PC-9 (cell line): ENCODE results near the gene SPINT3. TPM values are rescaled to one million over a fixed set of nuclear protein-coding genes. Genes with fewer than 3 reads are reported as not detected.

Source experiments
- BruUV-seq: library from RNA; stranded (reverse); fragments of 400-500 nt; replicated peaks from 2 replicates; lab custom pipeline; 2021; lab: Mats Ljungman, UMichigan
- CTCF ChIA-PET: fragments of 300-600 bp; sonication (Branson Sonifier 250); formaldehyde crosslinking; loops from one replicate; lab custom pipeline; 2022; ENCODE audit warnings: antibody characterized with exemption; lab: Charles Lee
- POLR2A ChIA-PET: fragments of 300-600 bp; sonication (Branson Sonifier 250); formaldehyde crosslinking; loops from one replicate; lab custom pipeline; 2022; ENCODE audit warnings: antibody characterized with exemption; ENCODE audit not compliant: unreplicated experiment; lab: Charles Lee
- DNase-seq, 2 experiments: peaks; one replicate each; pipeline versions ENCODE4 v3.0.0 to v3.0.0-alpha.2; 2015 to 2022; ENCODE audit warnings: mixed read lengths in 1 of 2
- H2AFZ ChIP-seq: fragments of 200-600 bp; sonication (generic); 2 replicates; pipeline ENCODE4 v1.8.1; 2017; ENCODE audit warnings: antibody characterized with exemption
- H3F3A ChIP-seq: fragments of 200-600 bp; sonication (generic); 2 replicates; pipeline ENCODE4 v1.8.1; 2017; ENCODE audit warnings: antibody characterized with exemption, mild to moderate bottlenecking, low read depth; ENCODE audit not compliant: insufficient read depth
- H3K27ac ChIP-seq: fragments of 200-600 bp; sonication (generic); 2 replicates; pipeline ENCODE4 v1.6.1; 2016; ENCODE audit warnings: mixed run types
- H3K27me3 ChIP-seq: fragments of 200-600 bp; sonication (generic); 2 replicates; pipeline ENCODE4 v1.6.1; 2016; ENCODE audit warnings: low read depth, mixed run types; ENCODE audit not compliant: insufficient read depth
- H3K36me3 ChIP-seq: fragments of 200-600 bp; sonication (generic); 2 replicates; pipeline ENCODE4 v1.6.1; 2016; ENCODE audit warnings: low read depth, mixed run types
- H3K4me1 ChIP-seq: fragments of 200-600 bp; sonication (generic); replicated peaks from 2 replicates; pipeline ENCODE4 v1.6.1; 2016; ENCODE audit warnings: mixed run types; ENCODE audit not compliant: insufficient read depth
- H3K4me2 ChIP-seq: fragments of 200-600 bp; sonication (generic); 2 replicates; pipeline ENCODE4 v1.6.1; 2017; ENCODE audit warnings: mixed run types
- H3K4me3 ChIP-seq: fragments of 200-600 bp; sonication (generic); 2 replicates; pipeline ENCODE4 v1.6.1; 2016; ENCODE audit warnings: mixed run types
- H3K79me2 ChIP-seq: fragments of 200-600 bp; sonication (generic); 2 replicates; pipeline ENCODE4 v1.6.1; 2017; ENCODE audit warnings: low read depth, mixed run types
- H3K9me2 ChIP-seq: fragments of 200-600 bp; sonication (generic); 2 replicates; pipeline ENCODE4 v1.8.1; 2017; ENCODE audit warnings: mild to moderate bottlenecking; ENCODE audit not compliant: insufficient read depth
- H3K9me3 ChIP-seq: fragments of 200-600 bp; sonication (generic); 2 replicates; pipeline ENCODE4 v1.8.1; 2016; ENCODE audit warnings: low read depth; ENCODE audit not compliant: insufficient read depth
- H4K20me1 ChIP-seq: fragments of 200-600 bp; sonication (generic); 2 replicates; pipeline ENCODE4 v1.8.1; 2017; ENCODE audit not compliant: insufficient read depth
- CTCF ChIP-seq: fragments of 200-600 bp; sonication (generic); conservative IDR thresholded peaks from 2 replicates; pipeline ENCODE4 v1.6.1; 2017; ENCODE audit warnings: mixed run types, antibody characterized with exemption, mild to moderate bottlenecking, moderate library complexity
- EZH2 ChIP-seq: fragments of 200-600 bp; sonication (generic); IDR thresholded peaks from 2 replicates; pipeline ENCODE4 v1.8.0; 2017; ENCODE audit warnings: antibody characterized with exemption, low read depth
- intact Hi-C: fragments of 100-400 bp; cut with micrococcal nuclease; formaldehyde crosslinking; loops from one replicate; pipeline ENCODE4 v1.10.0; 2022; ENCODE audit not compliant: unreplicated experiment
- total RNA-seq: library from RNA; stranded (reverse); gene quantifications from 2 replicates; pipeline ENCODE4 v1.2.3, GENCODE V29; 2021

The SPINT3 gene
- total RNA-seq, 1 experiment from 2014 or later: not detected

- TF ChIP-seq EZH2 (no peak), CTCF (no peak)
- Histone ChIP-seq H3K4me3 (no peak overlapping the region), H2AFZ (0 out of 2 replicates have a peak overlapping the region, but pooled peaks have one; percentile 31), H3K9me2 (no peaks in the 10 kb centered on the region), H4K20me1 (no peaks in the 10 kb centered on the region), H3K27me3 (no peaks in the 10 kb centered on the region), H3K4me2 (no peak overlapping the region), H3K79me2 (no peaks in the 10 kb centered on the region), H3K27ac (no peak overlapping the region), H3F3A (no peaks in the 10 kb centered on the region), H3K36me3 (no peaks in the 10 kb centered on the region), H3K4me1 (no peaks in the 10 kb centered on the region), H3K9me3 (peaks cover 5% of the 10 kb centered on the region; the same call in 1 of the 2 replicates)
- no TSS peak for BruUV-seq
- CTCF ChIA-PET: no interaction called here
- POLR2A ChIA-PET: no interaction called here
- no peak for DNase-seq
- intact Hi-C loops: no loop called here
Observed at GRCh38 chr20:45552456-45552855, 37.0 kb upstream of the SPINT3 start.

GRCh38 chr20:45550765-45551164 is 35.3 kb upstream of the SPINT3 start:
- Histone ChIP-seq H3F3A (no peaks in the 10 kb centered on the region), H3K4me3 (no peak overlapping the region), H3K27ac (no peak overlapping the region), H3K9me3 (peaks cover 5% of the 10 kb centered on the region; the same call in 1 of the 2 replicates), H3K27me3 (no peaks in the 10 kb centered on the region), H3K9me2 (no peaks in the 10 kb centered on the region), H3K4me2 (no peak overlapping the region), H3K4me1 (no peaks in the 10 kb centered on the region), H2AFZ (no peak overlapping the region), H3K79me2 (no peaks in the 10 kb centered on the region), H3K36me3 (no peaks in the 10 kb centered on the region), H4K20me1 (no peaks in the 10 kb centered on the region)
- intact Hi-C loops: no loop called here
- TF ChIP-seq CTCF: no peak
- no peak for TF ChIP-seq EZH2
- BruUV-seq: no TSS peak
- ChIA-PET CTCF (no interaction called here), POLR2A (no interaction called here)
- DNase-seq: no peak

- no peak overlapping the region for H3K4me2 ChIP-seq
- no peaks in the 10 kb centered on the region; the same call in 1 of the 2 replicates for H3F3A ChIP-seq
- H3K9me2 ChIP-seq: no peaks in the 10 kb centered on the region
- no peaks in the 10 kb centered on the region for H3K79me2 ChIP-seq
- peaks cover 10% of the 10 kb centered on the region for H3K4me1 ChIP-seq
- DNase-seq: no peak
- ChIA-PET POLR2A (no interaction called here), CTCF (no interaction called here)
- H3K9me3 ChIP-seq: peaks cover 5% of the 10 kb centered on the region; the same call in 1 of the 2 replicates
- H3K4me3 ChIP-seq: no peak overlapping the region
- no peaks in the 10 kb centered on the region for H3K27me3 ChIP-seq
- no peaks in the 10 kb centered on the region for H4K20me1 ChIP-seq
- no peak overlapping the region for H3K27ac ChIP-seq
- no peak overlapping the region for H2AFZ ChIP-seq
- no TSS peak for BruUV-seq
- H3K36me3 ChIP-seq: no peaks in the 10 kb centered on the region
- TF ChIP-seq CTCF: no peak
- no peak for TF ChIP-seq EZH2
- intact Hi-C loops: no loop called here
Observed at GRCh38 chr20:45548410-45548809, 33.0 kb upstream of the SPINT3 start.
